NCI-H345 treated with DMSO at 0.1 percent for 48 hours (cell line): ENCODE measurements around the gene TSPAN4.

Experiments used
- DNase-seq: peaks from one replicate; lab custom pipeline; 2025; ENCODE audit not compliant: unreplicated experiment; lab: John Stamatoyannopoulos, UW

The TSPAN4 gene, protein sequence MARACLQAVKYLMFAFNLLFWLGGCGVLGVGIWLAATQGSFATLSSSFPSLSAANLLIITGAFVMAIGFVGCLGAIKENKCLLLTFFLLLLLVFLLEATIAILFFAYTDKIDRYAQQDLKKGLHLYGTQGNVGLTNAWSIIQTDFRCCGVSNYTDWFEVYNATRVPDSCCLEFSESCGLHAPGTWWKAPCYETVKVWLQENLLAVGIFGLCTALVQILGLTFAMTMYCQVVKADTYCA

DNA sequence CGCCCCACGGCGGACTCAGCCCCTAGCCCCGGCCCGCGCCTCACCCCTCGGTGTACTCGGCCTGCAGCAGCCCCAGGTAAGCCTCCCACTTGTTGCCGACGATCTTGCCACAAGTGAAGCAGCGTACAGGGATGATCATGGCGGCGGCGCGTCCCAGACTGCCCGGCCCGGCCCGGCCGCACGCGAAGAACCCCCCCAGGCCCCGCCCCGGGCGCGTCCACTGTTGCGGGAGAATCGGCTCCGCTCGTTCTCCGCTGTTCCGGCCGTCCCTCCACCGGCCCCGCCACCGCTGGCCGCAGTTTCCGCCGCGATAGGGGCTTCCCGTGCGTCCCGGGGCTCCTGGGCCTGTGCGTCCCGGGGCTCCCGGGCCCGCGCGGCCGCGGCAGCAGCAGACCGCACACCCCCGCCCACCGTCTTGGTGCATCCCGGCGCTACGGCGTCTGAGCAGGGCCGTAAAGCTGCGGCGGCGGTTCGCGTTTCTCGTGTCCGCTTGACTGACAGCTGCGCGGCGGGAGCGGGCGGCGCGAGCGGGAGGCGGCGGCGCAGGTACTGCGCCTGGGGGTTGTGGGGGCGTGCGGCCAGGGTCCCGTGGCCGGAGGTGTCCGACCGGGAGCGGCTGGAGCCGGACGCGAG lies at the start of gene TSPAN4, which contains the start of gene POLR2L:
Gene TSPAN4 (plus strand): TSS at position 483 of the 633 bp plus-strand sequence. CDS start 7,453 bp downstream, outside the sequence.
Gene POLR2L (minus strand): TSS at position 160 of the 633 bp plus-strand sequence. CDS start 21 bp downstream, at position 139.
- DNase-seq = peak; percentile 58

DNA sequence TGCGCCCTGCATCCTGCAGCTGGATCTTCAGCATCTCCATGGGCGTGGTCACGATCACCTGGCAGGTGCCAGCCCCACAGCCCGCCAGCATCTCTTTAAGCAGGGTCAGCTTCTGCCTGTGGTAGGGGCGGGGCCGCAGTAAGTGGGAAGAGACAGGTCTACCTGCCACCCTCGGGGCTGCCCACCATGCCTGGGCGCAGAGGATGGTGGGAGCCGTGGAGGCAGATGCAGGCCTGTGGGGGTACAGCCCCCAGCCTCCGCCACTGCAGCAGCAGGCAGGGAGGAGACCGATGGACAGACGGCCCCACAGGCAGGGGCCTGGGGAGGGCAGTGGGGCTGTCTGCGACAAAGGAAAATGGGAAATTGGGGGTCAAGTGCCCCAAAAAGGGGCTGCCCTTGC lies 49.8 kb upstream of the TSPAN4 start:
- no peak for DNase-seq

DNA sequence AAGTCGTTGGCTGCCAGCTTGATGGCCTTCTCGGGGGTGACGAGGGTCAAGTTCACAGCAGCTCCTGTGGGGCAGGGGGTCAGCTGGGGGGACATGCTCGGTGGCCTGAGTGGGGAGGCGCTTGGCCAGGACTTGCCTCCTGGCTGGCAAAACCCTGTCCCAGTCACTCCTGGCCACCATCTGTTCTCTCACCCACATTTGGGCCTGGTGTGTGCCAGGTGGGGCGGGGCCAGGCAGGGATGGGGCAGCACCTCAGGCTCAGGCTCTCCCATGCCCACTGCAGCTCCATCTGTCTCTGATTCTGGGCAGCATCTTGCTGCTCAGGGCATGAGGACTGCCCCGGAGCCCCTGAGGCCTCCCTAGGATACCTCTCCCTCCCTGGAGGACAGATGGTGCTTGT lies 49.1 kb upstream of the TSPAN4 start:
- DNase-seq = no peak

DNA sequence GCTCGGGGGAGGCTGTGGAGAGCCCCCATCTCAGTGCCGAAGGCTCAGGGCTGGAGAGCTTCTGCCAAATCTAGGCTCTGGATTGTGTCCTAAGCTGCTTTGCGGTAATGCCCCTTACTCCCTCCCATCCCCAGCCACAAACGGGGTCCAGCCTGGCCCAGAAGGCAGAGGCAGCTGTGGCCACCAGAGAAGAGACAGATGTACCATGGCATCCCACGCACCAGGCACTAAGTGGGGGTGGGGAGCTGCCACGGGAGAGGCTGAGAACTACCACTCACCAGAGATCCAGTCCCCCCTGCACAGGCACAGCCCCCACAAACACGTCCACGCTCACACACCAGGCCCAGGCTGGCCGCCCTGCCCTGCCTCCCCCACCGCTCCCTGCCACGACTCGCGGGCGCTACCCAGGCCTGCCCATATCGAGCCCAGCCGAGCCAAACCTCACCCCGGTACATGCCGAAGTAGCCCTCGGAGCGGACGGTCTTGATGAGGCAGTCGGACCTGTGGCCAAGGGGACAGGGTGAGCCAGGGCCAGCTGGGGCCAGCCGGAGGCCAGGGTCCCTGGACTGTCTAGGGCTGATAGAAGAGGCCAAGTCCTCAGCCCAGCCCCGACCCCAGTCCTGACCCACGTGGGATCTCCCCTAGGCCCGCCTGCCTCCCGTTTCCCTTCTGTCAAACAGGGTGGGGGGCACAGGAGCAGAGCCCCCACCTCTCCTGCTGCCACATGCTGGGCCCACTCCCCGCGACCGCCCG lies 48.5 kb upstream of the TSPAN4 start:
- DNase-seq = no peak

DNA sequence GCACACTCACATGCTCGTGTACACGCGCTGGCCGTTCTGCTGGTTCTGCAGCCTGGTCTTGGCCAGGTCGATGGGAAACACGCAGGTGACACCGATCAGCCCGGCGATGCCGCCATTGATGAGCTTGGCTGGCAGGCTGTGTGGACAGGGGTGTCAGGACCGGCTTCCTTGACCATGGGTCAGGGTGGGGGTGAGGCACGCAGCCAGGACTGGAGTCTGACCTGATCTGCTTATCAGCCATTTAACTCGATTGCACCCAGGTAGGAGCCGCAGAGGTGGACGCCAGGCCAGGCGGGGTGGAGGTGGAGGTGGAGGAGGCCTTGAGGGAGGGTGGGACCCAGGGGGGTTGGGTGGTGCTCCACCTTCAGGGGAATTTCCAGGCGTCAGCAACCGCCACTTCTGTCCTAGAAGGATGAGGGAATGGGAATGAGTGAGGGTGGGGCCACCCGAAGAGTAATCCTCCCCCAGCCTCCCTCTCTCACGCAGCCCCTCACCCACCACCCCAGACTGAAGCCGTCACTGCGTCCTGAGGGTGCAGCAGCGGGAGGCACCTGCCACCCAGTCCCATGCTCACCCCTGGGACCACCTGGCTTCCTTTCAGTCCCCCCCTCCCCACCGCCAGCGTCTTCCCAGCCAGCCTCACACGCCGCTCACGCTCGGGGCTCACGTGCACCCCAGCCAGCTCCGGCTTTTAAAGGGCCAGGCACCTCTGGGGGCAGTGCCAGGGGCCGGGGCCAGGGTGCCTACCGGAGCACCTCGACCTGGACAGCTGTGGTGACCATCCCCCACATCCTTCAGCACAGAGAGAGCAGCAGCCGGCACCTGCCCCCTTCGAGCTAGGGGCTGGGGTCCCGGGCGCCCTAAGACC lies 47.7 kb upstream of the TSPAN4 start:
- DNase-seq = no peak

DNA sequence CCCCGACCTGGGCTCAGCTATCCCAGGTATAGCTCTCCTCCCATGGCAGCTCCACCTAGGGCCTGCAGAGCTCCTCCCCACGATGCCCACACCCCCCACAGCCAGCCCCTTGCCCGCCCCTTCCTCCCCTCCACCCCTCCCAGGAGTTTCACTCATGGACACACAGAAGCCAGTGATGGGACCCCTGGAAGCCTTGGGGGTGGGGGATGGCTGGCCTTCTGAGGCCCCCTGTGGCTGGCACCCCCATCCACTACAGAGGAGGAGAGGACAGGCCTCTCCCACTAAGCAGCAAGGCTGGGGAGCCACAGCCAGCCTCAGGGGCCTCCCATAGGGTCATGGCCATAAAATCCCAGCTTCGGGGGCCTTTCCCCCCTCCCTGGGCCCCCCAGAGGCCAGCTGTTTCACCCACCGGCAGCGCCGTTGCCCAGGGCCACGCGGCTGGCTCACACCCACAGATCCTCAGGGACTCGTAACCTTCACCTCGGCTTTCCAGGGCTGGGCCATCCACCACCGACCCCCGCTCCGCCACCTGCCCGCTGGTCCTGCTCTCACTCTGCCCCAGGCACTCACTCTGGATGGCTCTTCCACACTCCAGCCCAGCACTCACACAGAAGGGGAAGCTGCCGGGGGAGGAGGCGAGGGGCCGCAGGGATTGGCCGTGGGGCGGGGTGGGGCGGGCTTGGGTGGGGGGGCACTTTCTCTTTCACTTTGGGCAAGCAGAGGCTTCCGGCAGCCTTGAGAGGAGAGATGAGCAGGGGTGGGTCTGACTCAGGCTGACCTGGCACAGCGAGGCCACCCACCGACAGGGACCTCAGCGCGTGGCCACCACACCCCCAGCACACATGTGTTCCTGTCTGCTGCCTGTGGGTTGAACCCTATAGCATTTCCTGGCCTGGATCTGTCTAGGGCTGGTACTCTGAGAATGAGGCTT lies 46.8 kb upstream of the TSPAN4 start:
- DNase-seq = no peak

DNA sequence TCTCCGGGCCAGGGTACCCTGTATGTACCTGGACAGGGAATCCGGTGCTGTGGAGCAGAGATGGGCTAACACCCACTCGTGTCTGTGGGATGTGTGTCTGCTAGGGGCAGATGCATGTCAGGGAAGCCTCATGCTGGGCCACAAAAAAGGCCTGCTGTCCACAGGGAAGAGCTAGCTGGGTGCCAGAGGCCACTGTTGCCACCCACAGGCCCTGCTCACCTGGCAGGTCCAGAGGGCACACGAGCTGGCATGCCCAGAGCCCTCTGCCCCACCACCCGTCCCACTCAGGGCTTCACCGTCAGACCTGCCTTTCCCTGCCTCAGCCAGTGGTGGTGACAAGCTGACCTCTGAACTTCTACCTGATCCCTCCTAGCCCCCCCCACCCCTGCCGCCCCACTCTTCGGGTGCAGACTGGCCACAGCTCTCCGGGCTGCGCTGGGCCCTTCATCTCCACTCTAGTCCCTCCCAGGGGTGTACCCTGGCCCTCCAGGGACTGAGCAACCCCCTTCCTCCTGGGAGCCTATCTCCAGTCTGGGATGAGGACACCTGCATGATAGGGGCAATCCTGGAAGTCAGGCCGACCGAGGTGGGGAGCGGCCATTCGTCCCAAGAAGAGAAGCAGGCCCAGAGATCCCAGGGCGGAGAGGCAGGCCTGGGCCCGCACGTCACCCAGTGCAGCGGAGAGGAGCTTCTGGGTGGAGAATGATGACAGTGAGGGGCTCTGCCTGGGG lies 45.9 kb upstream of the TSPAN4 start:
- no peak for DNase-seq

DNA sequence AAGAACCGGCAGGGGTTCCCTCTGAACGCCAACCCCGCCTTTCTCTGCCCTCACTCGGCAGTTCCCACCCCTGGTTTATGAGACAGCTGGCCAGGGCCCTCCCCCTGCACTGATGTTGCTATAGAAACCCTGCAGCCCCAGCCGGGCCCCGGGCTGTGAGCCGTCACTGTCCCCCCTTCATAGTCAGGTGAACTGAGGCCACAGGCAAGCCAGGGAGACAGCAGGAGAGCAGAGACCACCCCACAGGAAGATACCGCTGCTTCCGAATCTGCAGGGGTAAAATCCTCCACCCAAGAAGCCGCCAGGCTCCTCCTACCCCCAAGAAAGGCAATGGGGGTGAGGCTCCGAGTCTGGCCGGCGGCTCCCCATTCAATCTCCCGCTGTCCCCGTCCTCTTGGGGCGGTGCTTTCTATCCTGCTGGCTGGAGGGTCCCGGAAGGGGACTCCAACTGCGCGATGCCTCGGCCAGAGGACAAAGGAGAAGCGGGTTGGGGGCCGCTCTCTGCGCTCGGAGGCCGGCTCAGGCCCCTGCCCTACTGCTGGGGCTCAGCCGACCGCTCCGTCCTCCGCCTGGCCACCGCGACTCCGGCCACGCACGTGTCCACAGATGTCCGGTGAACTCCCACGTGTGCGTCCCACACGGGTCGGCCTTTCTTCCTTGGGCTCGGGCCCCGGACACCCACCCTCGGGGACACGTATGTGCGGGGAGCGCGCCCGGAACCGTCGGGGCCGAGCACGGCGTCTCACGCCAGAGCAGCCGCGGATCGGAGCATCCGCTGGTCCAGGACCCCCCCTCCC lies 45.2 kb upstream of the TSPAN4 start:
- peak; percentile 82 for DNase-seq

DNA sequence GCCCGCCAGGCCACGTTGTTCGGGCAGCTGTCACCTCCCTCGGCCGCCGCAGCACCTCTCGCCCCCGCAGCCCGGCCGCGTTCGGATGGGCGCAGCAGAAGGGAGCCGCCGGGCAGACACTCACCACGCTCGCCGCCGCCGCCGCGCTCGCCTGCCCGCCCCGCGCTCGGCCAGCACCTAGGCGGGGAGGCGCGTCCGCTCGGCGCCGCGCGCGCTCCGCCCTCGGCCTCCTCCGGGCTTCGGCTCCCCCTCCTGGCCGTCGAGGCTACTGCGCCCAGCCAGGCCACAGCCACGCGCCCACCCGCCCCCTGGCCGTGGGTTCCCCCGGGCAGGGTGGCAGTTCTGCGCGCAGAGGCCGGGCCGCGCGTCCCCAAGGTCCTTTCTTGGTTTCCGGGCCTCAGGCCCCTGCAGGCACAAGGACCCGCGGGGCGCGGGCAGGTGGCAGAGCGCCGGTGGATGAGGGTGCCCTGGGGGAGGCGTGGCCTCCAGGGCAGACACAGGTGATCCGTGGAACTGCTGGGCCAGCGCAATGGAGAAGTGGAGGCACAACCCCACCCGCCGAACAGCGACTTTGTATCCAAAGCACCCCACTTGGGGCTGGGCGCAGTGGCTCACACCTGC lies 44.4 kb upstream of the TSPAN4 start, which contains the start of gene SLC25A22:
Gene SLC25A22 (minus strand): TSS at position 189 of the 621 bp plus-strand sequence. CDS start 3,275 bp downstream, outside the sequence.
- peak; percentile 70 for DNase-seq

DNA sequence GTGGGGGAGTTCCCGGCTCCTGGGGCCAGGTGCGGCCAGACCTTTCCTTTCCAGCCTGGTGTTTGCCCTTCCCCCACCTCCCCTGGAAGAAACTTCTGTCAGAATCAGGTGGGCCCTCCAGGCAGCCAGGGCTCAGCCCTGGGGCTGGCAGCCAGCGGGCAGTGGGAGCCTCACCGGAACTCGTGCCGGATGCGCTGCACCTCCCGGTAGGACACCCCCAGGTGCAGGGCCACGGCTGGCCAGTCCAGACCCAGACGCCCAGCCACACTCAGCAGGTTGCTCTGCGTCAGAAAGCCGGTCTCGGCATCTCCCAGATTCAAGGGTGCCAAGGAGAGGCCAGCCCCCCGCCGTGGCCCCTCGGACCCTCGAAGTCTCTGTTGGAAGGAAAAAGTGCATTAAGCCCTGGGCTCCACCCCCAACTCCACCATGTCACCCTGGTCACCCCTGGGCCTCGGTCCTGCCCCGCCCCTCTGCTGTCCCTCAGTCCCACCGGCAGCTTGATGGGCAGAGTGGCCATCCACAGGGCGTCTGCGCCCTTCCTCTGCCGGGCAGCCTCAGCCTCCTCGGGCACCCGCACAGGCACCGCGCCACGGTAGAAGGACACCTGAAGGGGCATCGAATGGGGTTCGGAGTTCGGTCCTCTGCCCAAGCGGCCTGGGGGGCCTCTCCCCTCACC lies 42.9 kb upstream of the TSPAN4 start:
- DNase-seq = no peak

DNA sequence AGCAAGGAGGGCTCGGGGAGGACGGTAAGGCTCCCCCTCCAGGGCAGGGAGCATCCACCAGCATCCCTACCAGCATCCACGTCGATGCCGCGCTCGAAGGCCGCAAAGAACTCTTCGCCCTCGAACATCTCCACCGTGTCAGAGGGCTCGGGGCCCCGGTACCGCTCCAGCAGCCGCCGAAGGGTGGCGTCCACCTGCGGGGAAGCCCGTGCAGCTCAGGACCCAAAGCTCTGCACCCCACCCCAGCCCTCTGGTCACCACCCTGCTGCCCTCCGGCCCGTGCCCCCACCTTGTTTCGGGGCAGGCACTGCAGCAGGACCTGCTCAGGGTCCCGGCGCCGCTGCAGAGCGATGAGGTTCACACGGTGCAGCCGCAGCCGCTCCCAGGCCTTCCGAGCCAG lies 42.2 kb upstream of the TSPAN4 start:
- DNase-seq = no peak

DNA sequence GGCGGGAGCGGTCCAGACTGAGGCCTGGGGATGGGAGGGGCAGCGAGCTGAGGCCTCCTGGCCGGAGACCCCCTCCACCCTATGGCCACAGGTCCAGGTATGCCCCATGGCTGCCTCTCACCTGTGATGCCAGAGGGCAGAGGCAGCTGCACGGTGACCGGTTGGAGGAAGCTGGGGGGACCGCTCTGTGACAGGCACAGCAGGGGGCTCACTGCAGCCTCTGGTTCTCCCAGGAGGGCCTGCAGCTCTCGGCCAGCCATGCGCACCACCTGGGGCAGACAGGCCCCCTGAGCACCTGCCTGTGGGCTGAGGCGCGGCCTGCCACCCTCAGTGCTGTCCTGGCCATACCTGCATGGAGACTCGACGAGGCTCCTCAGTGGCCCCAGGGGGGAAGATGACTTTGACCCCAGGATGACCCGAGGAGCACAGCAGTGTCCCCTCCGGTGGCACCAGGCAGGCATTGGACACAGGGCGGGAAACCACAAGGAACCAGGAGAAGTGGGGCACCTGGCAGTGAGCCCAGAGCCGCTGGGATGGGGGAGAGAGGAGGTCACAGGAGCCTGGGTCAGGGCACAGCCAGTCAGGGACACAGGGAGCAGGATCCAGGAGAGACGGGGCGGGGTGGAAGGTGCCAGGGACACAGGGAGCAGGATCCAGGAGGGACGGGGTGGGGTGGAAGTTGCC lies 41.4 kb upstream of the TSPAN4 start:
- DNase-seq = no peak

DNA sequence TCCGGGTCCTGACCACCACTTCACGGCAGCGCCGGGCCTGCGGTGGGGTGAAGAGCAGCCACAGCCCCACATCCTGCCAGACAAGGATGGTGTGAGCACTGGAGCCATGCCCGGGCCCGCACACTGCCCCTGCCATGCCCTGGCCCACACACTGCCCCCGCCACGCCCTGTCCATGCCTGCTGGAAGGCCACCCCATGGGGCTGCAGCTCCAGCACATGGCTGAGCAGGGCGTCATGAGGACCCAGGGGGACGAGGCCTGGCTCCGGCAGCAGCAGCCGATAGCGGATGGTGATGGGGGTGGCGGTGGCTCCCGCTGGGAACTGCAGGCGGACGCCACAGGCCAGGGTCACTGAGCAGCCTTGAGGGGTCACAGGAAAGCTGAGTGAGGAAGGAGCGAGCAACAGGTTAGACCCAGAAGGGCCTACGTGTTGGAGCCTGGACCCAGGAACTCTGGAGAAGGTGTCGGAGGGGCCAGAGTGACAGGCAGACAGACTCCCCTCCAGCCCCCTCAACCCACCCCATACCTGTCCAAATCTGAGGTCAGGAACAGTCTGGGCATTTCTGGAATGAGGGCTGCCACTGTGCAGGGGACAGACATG lies 40.5 kb upstream of the TSPAN4 start:
- DNase-seq = no peak

DNA sequence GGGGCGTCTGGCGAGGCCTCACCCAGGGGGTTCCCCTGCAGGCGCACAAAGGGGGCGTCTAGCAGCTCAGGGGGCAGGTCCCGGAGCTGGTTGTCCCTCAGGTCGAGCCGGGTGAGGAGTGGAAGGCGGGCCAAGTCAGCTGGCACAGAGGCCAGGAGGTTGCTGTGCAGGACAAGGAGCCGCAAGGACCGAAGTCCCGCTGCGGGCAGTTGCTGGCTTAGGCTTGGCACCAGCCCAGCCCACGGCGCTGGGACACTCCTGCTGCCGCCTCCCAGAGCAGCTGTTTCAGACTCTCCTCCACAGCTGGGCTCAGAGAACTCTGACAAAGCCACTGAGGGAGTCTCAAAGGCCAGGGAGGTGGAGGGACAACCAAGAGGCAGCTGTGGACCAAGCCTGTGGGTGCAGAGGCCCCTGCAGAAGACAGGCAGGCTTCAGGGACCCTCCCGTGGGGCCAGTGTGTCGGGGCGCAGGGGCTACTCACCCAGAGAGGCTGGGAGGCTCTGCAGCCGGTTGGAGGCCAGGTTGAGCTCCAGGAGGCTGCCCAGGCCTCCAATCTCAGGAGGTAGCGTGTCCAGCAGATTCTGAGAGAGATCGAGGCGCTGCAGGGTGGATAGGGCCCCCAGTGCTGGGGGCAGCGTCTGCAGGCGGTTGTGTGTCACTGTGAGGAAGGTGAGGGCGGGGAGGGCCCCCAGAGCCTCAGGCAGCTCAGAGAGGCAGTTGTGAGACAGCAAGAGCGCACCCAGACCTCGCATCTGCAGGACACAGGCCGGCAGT lies 39.8 kb upstream of the TSPAN4 start:
- no peak for DNase-seq

DNA sequence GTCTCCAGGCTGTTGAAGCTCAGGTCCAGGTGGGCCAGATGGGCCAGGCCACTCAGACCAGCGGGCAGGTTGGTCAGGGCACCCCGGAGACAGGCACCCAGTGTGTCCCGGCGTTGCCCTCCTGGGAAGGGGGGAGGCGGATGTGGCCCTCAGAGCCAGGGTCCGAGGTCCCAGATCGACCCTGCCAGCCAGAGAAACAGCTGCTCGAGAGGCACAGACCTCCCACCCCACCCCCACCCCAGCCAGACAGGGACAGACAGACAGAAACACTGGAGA lies 39.2 kb upstream of the TSPAN4 start:
- DNase-seq = no peak
